Natural killer cell (primary cell): Measurements from ENCODE around the gene ADM5. TPM values are rescaled to one million over a fixed set of nuclear protein-coding genes. Genes with fewer than 3 reads are reported as not detected.

ENCODE experiments used
- ATAC-seq, 3 donors: fragments of 150-1000 bp in 2 of 3; fragments of 200-7000 bp in 1 of 3; cut with Tn5 transposase; 1 replicate in 1 of 3; 2 replicates in 2 of 3; pipeline ENCODE4 v1.10.0; 2021; ENCODE audit warnings: mild to moderate bottlenecking in 2 of 3, moderate library complexity in 2 of 3
- DNase-seq, 2 donors: peaks; one replicate each; pipeline versions ENCODE4 v3.0.0 to v3.0.0-alpha.2; 2013 to 2021; ENCODE audit warnings: mixed read lengths in 1 of 2
- H3K27ac ChIP-seq: one replicate; pipeline ENCODE4 v1.5.1; 2013; ENCODE audit warnings: mild to moderate bottlenecking, low read length
- H3K27me3 ChIP-seq: one replicate; pipeline ENCODE4 v1.6.1; 2013; ENCODE audit warnings: low read length; ENCODE audit not compliant: control insufficient read depth, insufficient read depth
- H3K36me3 ChIP-seq: one replicate; pipeline ENCODE4 v1.6.1; 2013; ENCODE audit warnings: low read length; ENCODE audit not compliant: control insufficient read depth, insufficient read depth
- H3K4me1 ChIP-seq: one replicate; pipeline ENCODE4 v1.6.1; 2013; ENCODE audit warnings: low read length; ENCODE audit not compliant: control insufficient read depth, insufficient read depth
- H3K4me3 ChIP-seq: one replicate; pipeline ENCODE4 v1.5.1; 2013; ENCODE audit warnings: low read length
- H3K9me3 ChIP-seq: one replicate; pipeline ENCODE4 v1.6.1; 2013; ENCODE audit warnings: low read length; ENCODE audit not compliant: control insufficient read depth, insufficient read depth
- H3K27ac Mint-ChIP-seq, 2 donors: one replicate each; pipeline ENCODE4 v1.8.0; 2022; ENCODE audit warnings: mild to moderate bottlenecking in 2 of 2, mixed read lengths in 2 of 2, moderate library complexity in 1 of 2
- H3K27me3 Mint-ChIP-seq, 2 donors: one replicate each; pipeline ENCODE4 v1.8.0; 2022; ENCODE audit warnings: low read depth in 2 of 2, mixed read lengths in 2 of 2
- H3K36me3 Mint-ChIP-seq: one replicate; pipeline ENCODE4 v1.8.0; 2022; ENCODE audit warnings: mixed read lengths
- H3K4me1 Mint-ChIP-seq, 2 donors: one replicate each; pipeline ENCODE4 v1.8.0; 2022; ENCODE audit warnings: mixed read lengths in 2 of 2
- H3K4me3 Mint-ChIP-seq: one replicate; pipeline ENCODE4 v1.8.0; 2022; ENCODE audit warnings: mild to moderate bottlenecking, moderate library complexity, mixed read lengths
- H3K9me3 Mint-ChIP-seq, 2 donors: one replicate each; pipeline ENCODE4 v1.8.0; 2022; ENCODE audit warnings: mixed read lengths in 2 of 2
- CTCF ChIP-seq: fragments of 200-600 bp; IDR thresholded peaks from one replicate; pipeline ENCODE4 v1.8.0; 2022; ENCODE audit warnings: antibody characterized with exemption
- WGBS: methylation state at CpG from one replicate; pipeline ENCODE4 v1.1.7; 2013; ENCODE audit warnings: missing lambda C conversion rate; ENCODE audit not compliant: insufficient coverage; 5-methylcytosine and 5-hydroxymethylcytosine counted together
- intact Hi-C: fragments of 100-400 bp; cut with micrococcal nuclease; formaldehyde crosslinking; loops from one replicate; pipeline ENCODE4 v1.14.2; 2022
- total RNA-seq, 4 donors: library from RNA; stranded (reverse); fragments of 120-200 nt in 1 of 4; gene quantifications; one replicate each; pipeline versions ENCODE4 v1.2.3 to v1.2.4, GENCODE V29; 2013 to 2022

The ADM5 gene
- total RNA-seq, 3 donors from 2014 or later (not counting 1 experiment from before 2014, with no cell fraction given), result 2.3 to 2.9 (median 2.4) TPM

DNA sequence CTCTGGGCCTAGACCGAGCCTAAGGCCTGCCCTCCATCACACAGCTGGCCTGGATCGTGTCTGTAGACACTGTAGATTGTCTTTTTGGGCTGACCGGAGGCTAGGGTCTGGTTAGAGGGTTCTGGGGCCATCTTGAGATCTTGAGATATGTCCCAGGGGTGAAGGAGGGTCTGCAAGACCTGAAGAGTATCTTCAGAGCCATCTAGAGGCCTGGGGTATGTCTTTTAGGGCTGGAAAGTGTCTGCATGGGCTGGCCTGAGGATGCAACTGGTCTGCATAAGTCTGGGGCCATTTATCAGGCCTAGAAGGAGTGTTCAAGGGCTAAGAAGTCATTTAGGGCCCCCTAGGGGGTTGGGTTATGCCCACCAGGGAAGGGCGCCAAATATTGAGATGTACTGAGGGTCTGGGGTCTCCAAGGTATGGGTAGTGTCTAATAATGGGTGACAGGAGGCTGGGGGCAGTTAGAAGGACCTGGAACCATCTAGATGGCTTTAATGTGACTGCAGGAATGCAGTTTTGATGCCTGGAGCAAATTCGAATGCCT, 46.8 kb upstream of the ADM5 start:
- peak overlapping the region; percentile 84 for H3K4me3 ChIP-seq
- Mint-ChIP-seq H3K27ac (peak overlapping the region; percentile 96 to 100), H3K4me3 (peak overlapping the region; percentile 93), H3K9me3 (no peaks in the 10 kb centered on the region), H3K27me3 (no peaks in the 10 kb centered on the region), H3K4me1 (peaks cover 45 to 67% of the 10 kb centered on the region in 2 donors), H3K36me3 (no peaks in the 10 kb centered on the region)
- DNase-seq (no peak), ATAC-seq (no peak)
- peak overlapping the region; percentile 88 for H3K27ac ChIP-seq
- peaks cover 13% of the 10 kb centered on the region for H3K36me3 ChIP-seq
- intact Hi-C loops, result loop anchor here (1.0 to 5.0 kb wide), 2 partner anchors 22 to 1005 kb away; partner anchors contain the start of gene DBP
- no peaks in the 10 kb centered on the region for H3K9me3 ChIP-seq
- TF ChIP-seq CTCF, result no peak
- peaks cover 44% of the 10 kb centered on the region for H3K4me1 ChIP-seq
- H3K27me3 ChIP-seq, result no peaks in the 10 kb centered on the region
- WGBS, result 19% methylated on average over 5 of the region's 5 CpGs

- Histone ChIP-seq H3K27me3 (no peaks in the 10 kb centered on the region), H3K4me3 (no peak overlapping the region), H3K4me1 (peaks cover 37% of the 10 kb centered on the region), H3K27ac (no peak overlapping the region), H3K9me3 (no peaks in the 10 kb centered on the region), H3K36me3 (peaks cover 13% of the 10 kb centered on the region)
- ATAC-seq (no peak), DNase-seq (no peak)
- 74% methylated on average over 2 of the region's 2 CpGs for WGBS
- no peak for TF ChIP-seq CTCF
- H3K4me1 Mint-ChIP-seq, result peaks cover 42 to 59% of the 10 kb centered on the region in 2 donors
- peak overlapping the region; percentile 93 for H3K4me3 Mint-ChIP-seq
- no peaks in the 10 kb centered on the region for H3K36me3 Mint-ChIP-seq
- intact Hi-C loops, result loop anchor here (5.0 kb wide), 1 partner anchor 1006 kb away; the partner anchor contains the start of gene DBP
- H3K27me3 Mint-ChIP-seq, result no peaks in the 10 kb centered on the region
- no peaks in the 10 kb centered on the region for H3K9me3 Mint-ChIP-seq
- H3K27ac Mint-ChIP-seq, result peak overlapping the region in 1 of 2 donors; percentile 96
These were observed 45.9 kb upstream of the ADM5 start for GRCh38 chr19:49643466-49643865.

- H3K27ac Mint-ChIP-seq, result peak overlapping the region in 1 of 2 donors; percentile 63
- Histone ChIP-seq H3K4me3 (no peak overlapping the region), H3K9me3 (no peaks in the 10 kb centered on the region), H3K36me3 (peaks cover 27% of the 10 kb centered on the region), H3K27me3 (no peaks in the 10 kb centered on the region), H3K27ac (no peak overlapping the region), H3K4me1 (peaks cover 26% of the 10 kb centered on the region)
- no peak overlapping the region for H3K4me3 Mint-ChIP-seq
- peaks cover 34 to 43% of the 10 kb centered on the region in 2 donors for H3K4me1 Mint-ChIP-seq
- ATAC-seq (no peak), DNase-seq (no peak)
- intact Hi-C loops, result no loop called here
- H3K27me3 Mint-ChIP-seq, result no peaks in the 10 kb centered on the region
- no peaks in the 10 kb centered on the region for H3K36me3 Mint-ChIP-seq
- no peaks in the 10 kb centered on the region for H3K9me3 Mint-ChIP-seq
- TF ChIP-seq CTCF, result no peak
- WGBS, result 95% methylated on average over 11 of the region's 11 CpGs
These were observed 43.8 kb upstream of the ADM5 start for GRCh38 chr19:49645592-49645991.

DNA sequence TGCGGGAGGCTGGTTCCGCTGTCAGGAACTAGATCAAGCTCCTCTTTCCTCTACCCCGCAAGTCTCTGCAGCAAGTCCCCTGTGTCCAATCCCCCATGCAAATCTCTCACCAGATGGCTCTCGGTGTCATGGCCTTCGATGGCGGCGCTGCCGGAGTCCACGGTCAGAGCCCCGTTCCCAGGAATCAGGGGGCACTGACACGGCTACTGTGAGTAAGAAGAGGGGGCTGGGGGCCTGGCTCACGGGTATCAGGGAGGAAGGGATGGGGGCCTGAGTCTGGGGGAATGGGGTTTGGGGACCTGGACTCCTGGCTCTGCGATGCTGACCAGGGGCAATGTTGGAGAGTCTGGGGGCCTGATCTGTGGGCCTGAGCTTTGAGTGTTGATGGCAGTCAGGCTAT, 43.4 kb upstream of the ADM5 start:
- Mint-ChIP-seq H3K36me3 (no peaks in the 10 kb centered on the region), H3K4me1 (peaks cover 30 to 39% of the 10 kb centered on the region in 2 donors), H3K27me3 (no peaks in the 10 kb centered on the region), H3K27ac (peak overlapping the region in 1 of 2 donors; percentile 63), H3K9me3 (no peaks in the 10 kb centered on the region), H3K4me3 (no peak overlapping the region)
- H3K27me3 ChIP-seq, result no peaks in the 10 kb centered on the region
- TF ChIP-seq CTCF, result no peak
- no peak for ATAC-seq
- WGBS, result 97% methylated on average over 13 of the region's 13 CpGs
- H3K36me3 ChIP-seq, result peaks cover 30% of the 10 kb centered on the region
- H3K27ac ChIP-seq, result no peak overlapping the region
- no peak overlapping the region for H3K4me3 ChIP-seq
- no peak for DNase-seq
- H3K4me1 ChIP-seq, result peaks cover 22% of the 10 kb centered on the region
- intact Hi-C loops, result no loop called here
- no peaks in the 10 kb centered on the region for H3K9me3 ChIP-seq
